ENCODE measurements around the gene PSTPIP2.
A peak's percentile ranks its signal among the peaks of the same experiment; 100 is the strongest.
"Not testable (repeated sequence)": the region's sequence is repeated elsewhere in the genome, so short reads cannot be mapped to it uniquely, and the experiment has no call there.

PSTPIP2 gene

GRCh38 chr18:46071653-46072375 lies at the start of gene PSTPIP2:
TSS of gene PSTPIP2 (minus strand) at chr18:46072260. CDS start at chr18:46072188, 72 bp downstream.
- peak; percentile 68 for DNase-seq

- no peak for DNase-seq
Measured at GRCh38 chr18:46113751-46114150, 41.7 kb upstream of the PSTPIP2 start.

- no peak for DNase-seq
Measured at GRCh38 chr18:46110406-46110805, 38.3 kb upstream of the PSTPIP2 start.

- no peak for DNase-seq
Measured at GRCh38 chr18:46109386-46109785, 37.3 kb upstream of the PSTPIP2 start.

- DNase-seq, result peak; percentile 86
Measured at GRCh38 chr18:46104128-46104911, 32.3 kb upstream of the PSTPIP2 start, which contains the start of gene HAUS1. TSS of gene HAUS1 (plus strand) at chr18:46104385. CDS start at chr18:46104412, 27 bp downstream.

GRCh38 chr18:46099463-46099862 lies 27.4 kb upstream of the PSTPIP2 start:
- DNase-seq, result no peak

- no peak for DNase-seq
Measured at GRCh38 chr18:46098616-46098933, 26.5 kb upstream of the PSTPIP2 start.

GRCh38 chr18:46097801-46098615 lies 25.9 kb upstream of the PSTPIP2 start, which contains the start of gene ATP5F1A:
TSS of gene ATP5F1A (minus strand) at chr18:46098296. CDS start at chr18:46098231, 65 bp downstream.
- peak; percentile 87 for DNase-seq

GRCh38 chr18:46097431-46097800 lies 25.4 kb upstream of the PSTPIP2 start:
- DNase-seq, result no peak

GRCh38 chr18:46096651-46097300 lies 24.7 kb upstream of the PSTPIP2 start:
- no peak for DNase-seq

GRCh38 chr18:46095532-46095931 lies 23.5 kb upstream of the PSTPIP2 start:
- no peak for DNase-seq

- DNase-seq, result not testable (repeated sequence)
Measured at GRCh38 chr18:46088501-46088900, 16.4 kb upstream of the PSTPIP2 start.

GRCh38 chr18:46084431-46084830 lies 12.4 kb upstream of the PSTPIP2 start:
- no peak for DNase-seq

GRCh38 chr18:46080156-46080555 lies 8.1 kb upstream of the PSTPIP2 start:
- DNase-seq, result no peak

GRCh38 chr18:46079336-46079735 lies 7.3 kb upstream of the PSTPIP2 start:
- no peak for DNase-seq

- DNase-seq, result peak; percentile 75
Measured at GRCh38 chr18:46073474-46074331, 1.6 kb upstream of the PSTPIP2 start.

- no peak for DNase-seq
Measured at GRCh38 chr18:46072959-46073358, 899 bp upstream of the PSTPIP2 start.

- DNase-seq, result no peak
Measured at GRCh38 chr18:46072376-46072867, 362 bp upstream of the PSTPIP2 start.

GRCh38 chr18:46070815-46071652 lies 1.0 kb downstream of the PSTPIP2 start:
- no peak for DNase-seq

- no peak for DNase-seq
Measured at GRCh38 chr18:46070232-46070631, 1.8 kb downstream of the PSTPIP2 start.

- DNase-seq, result no peak
Measured at GRCh38 chr18:46069524-46069923, 2.5 kb downstream of the PSTPIP2 start.
